ENCODE results near the gene GALNT15.

DNA sequence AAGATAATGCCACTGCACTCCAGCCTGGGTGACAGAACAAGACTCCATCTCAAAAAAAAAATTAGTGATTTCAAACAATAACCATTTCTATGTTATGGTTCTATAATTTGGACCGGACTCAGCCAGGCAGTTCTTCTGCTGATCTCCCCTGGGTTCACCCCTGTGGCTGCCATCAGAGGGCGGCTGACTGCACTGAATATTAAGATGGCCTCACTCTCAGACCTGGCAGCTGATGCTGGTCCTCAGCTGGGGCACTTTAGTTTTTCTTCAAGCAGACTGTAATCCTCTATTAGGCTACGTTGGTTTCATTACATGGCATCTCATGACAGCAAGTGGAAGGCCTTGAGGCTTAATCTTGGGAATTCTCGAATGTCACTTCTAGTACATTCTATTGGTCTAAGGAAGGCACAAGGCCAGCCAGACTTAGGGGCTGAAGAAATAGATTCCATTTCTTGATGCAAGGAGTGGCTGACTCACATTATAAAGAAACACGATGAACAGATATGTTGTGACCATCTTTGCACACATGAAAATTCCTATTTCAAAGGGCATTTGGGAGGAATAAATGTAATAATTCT lies 12.8 kb downstream of the GALNT15 start:
- TF ChIP-seq POLR2A (IDR thresholded peaks at IDR 0.05) (no peak), EP300 (IDR thresholded peaks at IDR 0.05) (no peak)
- TF ChIP-seq, protein P1, sequence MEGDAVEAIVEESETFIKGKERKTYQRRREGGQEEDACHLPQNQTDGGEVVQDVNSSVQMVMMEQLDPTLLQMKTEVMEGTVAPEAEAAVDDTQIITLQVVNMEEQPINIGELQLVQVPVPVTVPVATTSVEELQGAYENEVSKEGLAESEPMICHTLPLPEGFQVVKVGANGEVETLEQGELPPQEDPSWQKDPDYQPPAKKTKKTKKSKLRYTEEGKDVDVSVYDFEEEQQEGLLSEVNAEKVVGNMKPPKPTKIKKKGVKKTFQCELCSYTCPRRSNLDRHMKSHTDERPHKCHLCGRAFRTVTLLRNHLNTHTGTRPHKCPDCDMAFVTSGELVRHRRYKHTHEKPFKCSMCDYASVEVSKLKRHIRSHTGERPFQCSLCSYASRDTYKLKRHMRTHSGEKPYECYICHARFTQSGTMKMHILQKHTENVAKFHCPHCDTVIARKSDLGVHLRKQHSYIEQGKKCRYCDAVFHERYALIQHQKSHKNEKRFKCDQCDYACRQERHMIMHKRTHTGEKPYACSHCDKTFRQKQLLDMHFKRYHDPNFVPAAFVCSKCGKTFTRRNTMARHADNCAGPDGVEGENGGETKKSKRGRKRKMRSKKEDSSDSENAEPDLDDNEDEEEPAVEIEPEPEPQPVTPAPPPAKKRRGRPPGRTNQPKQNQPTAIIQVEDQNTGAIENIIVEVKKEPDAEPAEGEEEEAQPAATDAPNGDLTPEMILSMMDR (IDR thresholded peaks at IDR 0.05), result no peak

Data from tibial nerve (tissue), 4 donors.